Measurements from ENCODE around the gene RNF227. TPM values are rescaled to one million over a fixed set of nuclear protein-coding genes. Genes with fewer than 3 reads are reported as not detected.

RNF227 gene
- total RNA-seq, 2 experiments from 2014 or later: 2.8 to 3.9 TPM

- peak; percentile 0 for ATAC-seq
- H3K27ac Mint-ChIP-seq: peak overlapping the region; percentile 77
- peaks cover 1% of the 10 kb centered on the region for H3K36me3 Mint-ChIP-seq
- DNase-seq: peak; percentile 54
- H3K9me3 Mint-ChIP-seq (ENCODE audit: low read depth): no peaks in the 10 kb centered on the region
- H3K27me3 Mint-ChIP-seq: no peaks in the 10 kb centered on the region
- peaks cover 3% of the 10 kb centered on the region for H3K4me1 Mint-ChIP-seq
- CTCF ChIA-PET: interaction anchor here (1.0 to 1.8 kb wide), 3 partner anchors 21 to 108 kb away, joined by 4 to 6 read pairs (median 5); no protein-coding TSS in a partner anchor
- H3K4me3 Mint-ChIP-seq: peak overlapping the region; percentile 67
These were observed 31.3 kb downstream of the RNF227 start for GRCh38 chr17:7884581-7885366.

GRCh38 chr17:7883781-7884386 is 32.2 kb downstream of the RNF227 start:
- H3K36me3 Mint-ChIP-seq: peaks cover 1% of the 10 kb centered on the region
- no peak for ATAC-seq

GRCh38 chr17:7882629-7883028 is 33.5 kb downstream of the RNF227 start:
- H3K27ac Mint-ChIP-seq: no peak overlapping the region
- CTCF ChIA-PET: interaction anchor here (1.2 to 2.2 kb wide), 6 partner anchors 14 to 236 kb away, joined by 4 to 6 read pairs (median 4); no protein-coding TSS in a partner anchor
- peaks cover 3% of the 10 kb centered on the region for H3K4me1 Mint-ChIP-seq
- no peaks in the 10 kb centered on the region for H3K9me3 Mint-ChIP-seq (ENCODE audit: low read depth)
- ATAC-seq (no peak), DNase-seq (no peak)
- no peaks in the 10 kb centered on the region for H3K27me3 Mint-ChIP-seq
- H3K36me3 Mint-ChIP-seq: peaks cover 1% of the 10 kb centered on the region
- H3K4me3 Mint-ChIP-seq: no peak overlapping the region

More at GRCh38 chr17:7883781-7884386, 32.2 kb downstream of the RNF227 start:
- Mint-ChIP-seq H3K27ac (peak overlapping the region; percentile 72), H3K27me3 (no peaks in the 10 kb centered on the region), H3K4me1 (peaks cover 3% of the 10 kb centered on the region), H3K4me3 (peak overlapping the region; percentile 62), H3K9me3 (ENCODE audit: low read depth) (no peaks in the 10 kb centered on the region)
- CTCF ChIA-PET: interaction anchor here (0.5 to 2.2 kb wide), 5 partner anchors 15 to 236 kb away, joined by 3 to 6 read pairs (median 4); no protein-coding TSS in a partner anchor
- no peak for DNase-seq

- ATAC-seq (no peak), DNase-seq (no peak)
- Mint-ChIP-seq H3K36me3 (peaks cover 3% of the 10 kb centered on the region), H3K4me3 (no peak overlapping the region), H3K4me1 (peaks cover 5% of the 10 kb centered on the region), H3K27ac (no peak overlapping the region), H3K9me3 (ENCODE audit: low read depth) (no peaks in the 10 kb centered on the region), H3K27me3 (no peaks in the 10 kb centered on the region)
- CTCF ChIA-PET: interaction anchor here (1.2 to 2.2 kb wide), 5 partner anchors 13 to 237 kb away, joined by 4 to 6 read pairs (median 4); no protein-coding TSS in a partner anchor
These were observed 34.0 kb downstream of the RNF227 start for GRCh38 chr17:7882068-7882467.

GRCh38 chr17:7881276-7882054 is 34.6 kb downstream of the RNF227 start:
- H3K27me3 Mint-ChIP-seq: no peaks in the 10 kb centered on the region
- CTCF ChIA-PET: no interaction called here
- no peak for ATAC-seq

GRCh38 chr17:7880076-7880868 is 35.8 kb downstream of the RNF227 start:
- Mint-ChIP-seq H3K4me1 (peaks cover 8% of the 10 kb centered on the region), H3K9me3 (ENCODE audit: low read depth) (no peaks in the 10 kb centered on the region), H3K27me3 (no peaks in the 10 kb centered on the region), H3K4me3 (no peak overlapping the region), H3K36me3 (peaks cover 10% of the 10 kb centered on the region), H3K27ac (no peak overlapping the region)
- DNase-seq (no peak), ATAC-seq (no peak)
- CTCF ChIA-PET: no interaction called here

More at GRCh38 chr17:7881276-7882054, 34.6 kb downstream of the RNF227 start:
- DNase-seq: no peak
- no peak overlapping the region for H3K4me3 Mint-ChIP-seq
- peaks cover 4% of the 10 kb centered on the region for H3K36me3 Mint-ChIP-seq
- H3K9me3 Mint-ChIP-seq (ENCODE audit: low read depth): no peaks in the 10 kb centered on the region
- peaks cover 5% of the 10 kb centered on the region for H3K4me1 Mint-ChIP-seq
- no peak overlapping the region for H3K27ac Mint-ChIP-seq

- Mint-ChIP-seq H3K36me3 (peaks cover 14% of the 10 kb centered on the region), H3K4me1 (peaks cover 5% of the 10 kb centered on the region), H3K27ac (no peak overlapping the region), H3K27me3 (no peaks in the 10 kb centered on the region), H3K9me3 (ENCODE audit: low read depth) (no peaks in the 10 kb centered on the region), H3K4me3 (no peak overlapping the region)
- ATAC-seq (no peak), DNase-seq (no peak)
- CTCF ChIA-PET: no interaction called here
These were observed 37.9 kb downstream of the RNF227 start for GRCh38 chr17:7878234-7878633.

- DNase-seq (no peak), ATAC-seq (no peak)
- Mint-ChIP-seq H3K36me3 (peaks cover 17% of the 10 kb centered on the region), H3K4me3 (no peak overlapping the region), H3K4me1 (peaks cover 5% of the 10 kb centered on the region), H3K27me3 (no peaks in the 10 kb centered on the region), H3K27ac (no peak overlapping the region), H3K9me3 (ENCODE audit: low read depth) (no peaks in the 10 kb centered on the region)
- CTCF ChIA-PET: interaction anchor here (1.1 to 2.3 kb wide), 4 partner anchors 12 to 114 kb away, joined by 3 to 7 read pairs (median 6); no protein-coding TSS in a partner anchor
These were observed 40.2 kb downstream of the RNF227 start for GRCh38 chr17:7875804-7876370.

GRCh38 chr17:7873051-7873450 is 43.0 kb downstream of the RNF227 start:
- Mint-ChIP-seq H3K4me3 (no peak overlapping the region), H3K9me3 (ENCODE audit: low read depth) (no peaks in the 10 kb centered on the region), H3K27me3 (no peaks in the 10 kb centered on the region), H3K27ac (no peak overlapping the region), H3K4me1 (peaks cover 20% of the 10 kb centered on the region), H3K36me3 (peaks cover 20% of the 10 kb centered on the region)
- DNase-seq (peak; percentile 3), ATAC-seq (no peak)
- CTCF ChIA-PET: interaction anchor here (1.3 to 8.1 kb wide), 3 partner anchors 12 to 117 kb away, joined by 3 to 68 read pairs (median 37); no protein-coding TSS in a partner anchor

- peaks cover 26% of the 10 kb centered on the region for H3K36me3 Mint-ChIP-seq
- peak overlapping the region; percentile 49 for H3K4me3 Mint-ChIP-seq
- peak overlapping the region; percentile 81 for H3K27ac Mint-ChIP-seq
- H3K27me3 Mint-ChIP-seq: no peaks in the 10 kb centered on the region
- peaks cover 2% of the 10 kb centered on the region for H3K9me3 Mint-ChIP-seq (ENCODE audit: low read depth)
- ATAC-seq (peak; percentile 91), DNase-seq (peak; percentile 64)
- peaks cover 29% of the 10 kb centered on the region for H3K4me1 Mint-ChIP-seq
- CTCF ChIA-PET: interaction anchor here (0.6 to 8.1 kb wide), 14 partner anchors 9 to 192 kb away, joined by 3 to 68 read pairs (median 4); partner anchors contain the start of genes CNTROB, NAA38, RNF227 and TRAPPC1
These were observed 48.2 kb downstream of the RNF227 start for GRCh38 chr17:7867881-7868329.

- CTCF ChIA-PET: interaction anchor here (0.7 to 6.7 kb wide), 12 partner anchors 8 to 194 kb away, joined by 3 to 107 read pairs (median 4); partner anchors contain the start of genes CYB5D1, GUCY2D and NAA38
- Mint-ChIP-seq H3K4me1 (peaks cover 29% of the 10 kb centered on the region), H3K36me3 (peaks cover 21% of the 10 kb centered on the region), H3K27ac (no peak overlapping the region), H3K9me3 (ENCODE audit: low read depth) (peaks cover 2% of the 10 kb centered on the region), H3K4me3 (no peak overlapping the region), H3K27me3 (no peaks in the 10 kb centered on the region)
- DNase-seq (no peak), ATAC-seq (no peak)
These were observed 51.0 kb downstream of the RNF227 start for GRCh38 chr17:7864995-7865650.
